HG03575 (cell line): Measurements from ENCODE around the gene TMC8.
"Not testable (repeated sequence)": the region's sequence is repeated elsewhere in the genome, so short reads cannot be mapped to it uniquely, and the experiment has no call there.

ENCODE experiments used
- ATAC-seq: cut with Tn5 transposase; IDR thresholded peaks from one replicate; pipeline ENCODE4 v1.9.1; 2021; ENCODE audit not compliant: unreplicated experiment, insufficient number of reproducible peaks, low FRiP score; ENCODE audit errors: extremely low read depth

Gene TMC8

DNA sequence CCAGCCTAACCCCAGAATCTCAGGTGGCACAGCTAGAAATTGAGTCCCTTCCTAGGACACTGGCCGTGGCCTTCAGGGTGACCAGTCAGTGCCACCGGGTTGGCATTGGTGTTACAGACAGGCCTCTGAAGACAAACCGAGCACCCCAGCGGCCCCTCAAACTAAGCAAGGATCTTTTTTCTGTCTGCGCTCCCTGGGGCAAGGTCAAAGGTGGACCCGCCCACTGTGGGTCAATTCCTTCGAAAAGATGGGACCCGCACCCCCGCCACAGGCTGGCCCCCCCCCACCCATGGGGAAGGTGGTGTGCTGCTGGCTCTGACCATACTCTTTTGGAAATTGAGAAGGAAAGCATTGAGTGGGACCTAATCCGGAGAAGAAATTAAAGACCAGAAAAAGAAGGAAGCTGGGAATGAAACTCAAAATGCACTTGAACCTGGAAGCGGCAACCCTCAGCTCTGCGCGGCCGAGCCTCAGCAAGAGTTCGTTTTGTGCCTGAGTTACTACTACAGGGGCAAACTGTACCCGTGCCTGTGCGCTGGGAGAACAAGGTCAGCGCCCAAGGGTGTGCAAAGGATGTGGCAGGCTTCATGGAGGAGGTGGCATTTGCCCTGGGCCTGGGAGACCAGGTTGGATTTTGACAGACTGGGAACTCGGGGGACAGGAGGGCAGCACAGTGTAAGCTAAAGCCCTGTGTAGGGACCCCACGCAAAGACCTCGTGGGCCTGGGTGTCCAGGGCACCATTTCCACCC, 22.4 kb upstream of the TMC8 start:
- ATAC-seq, result no peak

- no peak for ATAC-seq
Measured at GRCh38 chr17:78108726-78109488, 21.7 kb upstream of the TMC8 start.

DNA sequence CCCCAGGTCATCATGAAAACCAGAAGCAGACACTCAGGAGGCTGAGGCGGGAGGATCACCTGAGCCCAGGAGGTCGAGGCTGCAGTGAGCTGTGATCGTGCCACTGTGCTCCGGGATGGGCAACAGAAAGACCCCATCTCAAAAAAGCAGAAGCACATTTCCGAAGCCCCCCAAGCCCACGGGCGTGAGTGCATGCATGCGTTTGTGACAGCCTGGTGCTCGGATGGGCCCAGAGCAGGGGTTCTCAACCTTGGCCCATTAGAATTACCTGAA, 21.1 kb upstream of the TMC8 start:
- no peak for ATAC-seq

GRCh38 chr17:78110363-78111015, 20.1 kb upstream of the TMC8 start:
- ATAC-seq, result no peak

GRCh38 chr17:78111016-78111726, 19.4 kb upstream of the TMC8 start:
- no peak for ATAC-seq

DNA sequence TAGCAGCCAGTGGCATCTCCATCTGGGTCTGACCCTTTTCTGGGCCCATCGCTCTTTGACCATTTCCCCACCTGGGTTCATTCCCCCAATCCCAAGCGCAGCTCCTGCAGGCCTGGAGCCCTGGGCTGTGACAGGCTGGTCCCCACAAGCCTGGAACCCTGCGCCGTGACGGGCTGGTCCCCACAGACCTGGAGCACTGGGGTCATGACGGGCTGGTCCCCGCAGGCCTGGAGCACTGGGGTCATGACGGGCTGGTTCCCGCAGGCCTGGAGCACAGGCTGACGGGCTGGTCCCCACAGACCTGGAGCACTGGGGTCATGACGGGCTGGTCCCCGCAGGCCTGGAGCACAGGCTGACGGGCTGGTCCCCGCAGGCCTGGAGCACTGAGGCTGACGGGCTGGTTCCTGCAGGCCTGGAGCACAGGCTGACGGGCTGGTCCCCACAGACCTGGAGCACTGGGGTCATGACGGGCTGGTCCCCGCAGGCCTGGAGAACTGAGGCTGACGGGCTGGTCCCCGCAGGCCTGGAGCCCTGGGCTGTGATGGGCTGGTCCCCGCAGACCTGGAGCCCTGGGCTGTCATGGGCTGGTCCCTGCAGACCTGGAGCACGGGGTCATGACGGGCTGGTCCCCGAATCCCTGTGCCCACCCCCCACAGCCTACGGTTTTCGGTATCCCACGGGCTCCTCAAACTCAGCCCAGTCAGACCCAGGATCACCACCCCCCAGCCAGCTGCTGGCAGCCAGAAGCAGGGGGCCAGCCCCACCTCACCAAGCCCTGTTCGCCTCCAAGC, 18.6 kb upstream of the TMC8 start:
- no peak for ATAC-seq

GRCh38 chr17:78112518-78113471, 17.8 kb upstream of the TMC8 start:
- ATAC-seq, result no peak

GRCh38 chr17:78113804-78114785, 16.5 kb upstream of the TMC8 start:
- ATAC-seq, result no peak

- no peak for ATAC-seq
Measured at GRCh38 chr17:78114831-78115723, 15.5 kb upstream of the TMC8 start.

GRCh38 chr17:78115803-78116202, 14.8 kb upstream of the TMC8 start:
- not testable (repeated sequence) for ATAC-seq

- no peak for ATAC-seq
Measured at GRCh38 chr17:78116411-78116810, 14.2 kb upstream of the TMC8 start.

DNA sequence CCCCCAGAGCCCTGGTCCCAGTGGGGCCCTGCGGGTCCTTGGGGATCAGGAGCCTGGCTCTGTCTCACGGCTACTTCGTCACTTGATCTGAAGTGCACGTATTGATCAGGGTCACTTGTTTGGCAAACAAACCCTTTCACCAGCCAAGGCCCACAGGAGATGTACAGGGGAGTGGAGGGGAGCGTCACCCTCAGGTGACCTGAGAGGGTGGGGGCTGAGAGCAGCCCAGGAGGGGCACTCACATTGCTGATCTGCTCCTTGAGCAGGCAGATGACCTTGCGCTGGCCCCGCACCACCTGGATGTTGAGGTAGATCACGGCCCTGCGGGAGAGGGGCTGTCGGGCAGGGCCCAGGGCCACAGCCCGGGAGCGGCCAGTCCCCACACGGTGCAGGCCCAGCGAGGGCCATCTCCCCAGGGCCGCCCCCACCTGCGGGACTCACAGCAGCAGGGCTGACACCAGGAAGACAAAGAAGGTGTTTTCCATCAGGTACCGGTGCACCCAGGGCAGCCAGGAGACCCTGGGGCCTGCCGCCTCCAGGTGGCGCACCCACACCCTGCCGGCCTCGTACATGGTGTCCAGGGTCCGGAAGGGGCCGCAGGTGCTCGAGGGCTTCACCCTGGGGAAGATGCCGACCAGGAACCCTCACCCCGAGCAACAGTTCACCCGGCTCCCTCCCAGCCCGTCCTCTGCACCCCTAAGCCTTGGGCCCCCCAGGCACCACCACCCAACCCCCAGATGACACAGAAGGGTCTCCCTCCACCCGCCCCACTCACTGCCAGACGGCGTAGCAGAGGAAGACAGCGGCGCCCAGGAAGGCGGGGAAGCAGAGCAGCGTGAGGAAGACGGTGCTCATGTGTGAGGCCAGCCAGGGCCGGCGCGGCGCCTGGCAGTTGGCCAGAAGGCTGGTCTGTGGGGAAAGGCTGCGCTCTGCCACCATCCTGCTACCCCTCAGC, 13.3 kb upstream of the TMC8 start:
- ATAC-seq, result no peak

- no peak for ATAC-seq
Measured at GRCh38 chr17:78118801-78119241, 11.8 kb upstream of the TMC8 start.

GRCh38 chr17:78120537-78120936, 10.0 kb upstream of the TMC8 start:
- no peak for ATAC-seq
